Activated naive CD4-positive, alpha-beta T cell (primary cell): ENCODE results near the gene NT5DC4.

Source experiments
- DNase-seq, 4 experiments: peaks; one replicate each; lab custom pipeline; 2025; lab: John Stamatoyannopoulos, UW

Gene NT5DC4

GRCh38 chr2:112787294-112787693 is 66.5 kb downstream of the NT5DC4 start:
- no peak for DNase-seq

GRCh38 chr2:112787729-112788393 is 67.0 kb downstream of the NT5DC4 start:
- DNase-seq, result no peak

GRCh38 chr2:112788653-112789052 is 67.8 kb downstream of the NT5DC4 start:
- no peak for DNase-seq
